GM21447 (cell line): Measurements from ENCODE around the gene NCOA7.
"Not testable (repeated sequence)": the region's sequence is repeated elsewhere in the genome, so short reads cannot be mapped to it uniquely, and the experiment has no call there.

Experiments
- ATAC-seq: cut with Tn5 transposase; IDR thresholded peaks from one replicate; pipeline ENCODE4 v1.9.1; 2021; ENCODE audit not compliant: unreplicated experiment

Gene NCOA7

DNA sequence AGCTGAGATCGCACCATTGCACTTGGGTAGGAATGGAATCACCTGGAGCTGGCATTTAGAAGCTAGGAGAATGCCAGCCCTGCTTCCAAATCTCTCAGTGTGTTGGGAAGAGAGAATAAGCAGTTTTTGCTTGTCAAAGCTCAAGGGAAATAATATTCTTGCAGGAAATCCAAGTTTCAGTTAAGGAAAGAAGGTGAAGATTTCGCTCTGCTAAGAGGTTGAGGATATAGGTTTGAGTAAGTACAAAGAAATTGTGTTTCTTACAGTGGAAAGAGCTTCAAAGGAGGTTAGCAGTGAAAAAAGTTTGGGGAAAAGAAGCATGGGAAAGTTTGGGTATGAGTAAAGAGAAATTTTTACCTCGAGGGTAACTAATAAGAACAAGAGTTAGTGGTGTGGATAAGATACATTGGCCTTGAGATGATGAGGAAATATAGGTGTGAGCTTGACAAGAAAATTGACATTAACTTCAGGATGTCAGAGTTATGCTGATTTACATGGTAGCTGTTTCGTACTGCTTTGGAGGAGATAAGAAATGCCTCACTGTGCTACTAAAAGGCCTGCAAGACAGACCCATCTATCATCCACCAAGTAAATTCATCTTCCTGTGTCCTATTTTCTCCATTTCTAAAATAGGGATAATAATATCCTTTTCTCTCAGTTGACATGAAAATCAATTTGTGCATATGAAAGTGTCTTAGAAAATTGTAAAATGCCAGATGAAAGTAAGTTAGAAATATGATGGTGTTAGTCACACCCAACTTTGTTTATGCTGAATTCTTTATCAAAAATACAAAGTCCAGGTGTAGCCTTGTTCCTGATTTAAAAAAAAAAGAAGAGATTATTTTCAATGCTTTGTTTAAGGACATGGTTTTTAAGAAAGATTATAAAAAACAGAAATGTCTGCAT is 153.0 kb downstream of the NCOA7 start:
- no peak for ATAC-seq

DNA sequence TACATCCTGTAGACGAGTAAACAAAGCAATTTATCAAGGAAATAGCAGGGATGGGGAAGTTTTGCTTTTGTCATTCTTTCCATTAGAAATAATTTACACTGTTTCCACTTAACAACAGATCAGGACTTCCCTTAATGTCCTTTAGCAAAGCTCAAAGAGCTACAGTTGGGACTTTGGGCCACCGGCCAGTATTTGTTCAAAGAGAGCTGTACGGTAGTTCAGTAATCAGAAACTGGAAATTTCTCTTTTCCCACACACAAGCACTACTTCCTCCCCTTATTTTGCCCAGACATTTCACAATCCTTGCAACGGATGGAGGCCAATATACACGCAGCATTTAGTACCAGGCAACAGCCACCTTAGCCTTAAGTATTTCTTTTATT is 153.7 kb downstream of the NCOA7 start:
- no peak for ATAC-seq

DNA sequence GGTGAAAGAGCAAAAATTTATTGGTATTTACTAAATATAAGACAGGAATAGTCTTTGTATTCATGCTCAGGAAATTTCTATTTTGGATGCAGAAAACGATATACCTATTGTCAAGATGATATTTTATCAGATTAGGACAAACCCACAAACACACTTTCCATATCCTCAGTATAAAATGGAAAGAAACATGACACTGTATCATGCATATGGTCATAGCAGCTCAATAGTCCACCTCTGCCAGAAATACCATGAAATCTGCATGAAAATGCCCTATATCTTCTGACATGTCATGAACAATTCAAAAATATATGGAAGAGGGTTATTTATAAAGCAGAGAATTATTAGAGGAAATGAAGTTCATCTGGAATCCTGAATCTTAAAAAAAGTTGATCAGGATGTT is 154.1 kb downstream of the NCOA7 start:
- ATAC-seq, result no peak

GRCh38 chr6:125945378-125946141 is 154.8 kb downstream of the NCOA7 start:
- ATAC-seq, result no peak

DNA sequence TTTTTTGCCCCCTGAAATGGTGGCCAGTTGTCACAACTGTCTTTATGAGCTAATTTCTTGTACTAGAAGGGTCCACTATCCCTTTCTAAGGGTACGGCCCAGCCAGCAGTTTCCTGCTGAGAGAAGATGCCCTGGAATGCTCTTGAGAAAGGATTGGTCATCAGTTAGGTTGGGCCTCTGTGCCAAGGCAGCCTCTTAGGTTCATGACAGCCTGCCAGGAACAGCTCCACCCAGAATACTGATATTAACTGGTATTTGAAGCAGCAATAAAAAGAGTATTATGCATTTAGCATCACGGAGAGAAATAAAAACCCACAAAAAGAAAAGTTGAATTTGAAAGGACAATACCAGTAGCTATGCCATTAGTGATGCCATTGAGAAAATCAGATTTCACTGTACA is 156.9 kb downstream of the NCOA7 start:
- no peak for ATAC-seq

DNA sequence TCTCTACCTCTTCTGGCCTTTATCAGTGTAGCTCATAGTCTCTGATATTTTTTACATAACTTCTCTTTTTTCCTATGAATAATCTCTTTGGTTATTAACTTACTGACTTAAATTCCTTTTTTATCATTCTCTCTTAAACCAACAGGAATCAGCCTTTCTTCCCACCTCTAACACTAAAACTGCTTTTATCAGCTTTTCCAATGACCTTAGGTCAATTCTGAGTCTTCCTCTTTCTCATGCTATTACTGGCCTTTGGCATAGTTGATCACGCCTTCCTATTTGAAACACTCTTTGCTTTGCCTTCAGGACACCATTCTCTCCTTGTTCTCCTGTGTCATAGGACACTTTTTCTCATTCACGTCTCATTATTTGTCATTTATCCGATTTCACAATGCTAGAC is 157.7 kb downstream of the NCOA7 start:
- no peak for ATAC-seq

DNA sequence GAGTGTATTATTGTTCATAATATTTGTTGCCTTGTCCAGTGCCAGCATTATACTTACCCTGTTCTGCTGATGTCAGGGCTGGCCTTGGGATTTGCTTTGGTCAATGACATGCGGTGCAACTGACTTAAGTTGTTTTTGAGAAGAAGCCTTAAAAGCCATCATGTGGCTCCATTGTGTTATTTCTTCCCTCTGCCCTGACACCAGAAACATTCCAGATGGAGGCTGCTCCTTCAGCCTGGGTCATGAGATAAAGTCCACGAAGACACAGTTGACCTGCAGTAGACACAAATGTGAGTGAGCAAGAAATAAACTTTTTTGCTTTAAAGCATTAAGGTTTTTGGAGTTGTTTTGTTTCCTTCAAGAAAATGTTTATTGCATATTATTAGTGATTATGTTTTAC is 158.3 kb downstream of the NCOA7 start:
- ATAC-seq, result no peak

DNA sequence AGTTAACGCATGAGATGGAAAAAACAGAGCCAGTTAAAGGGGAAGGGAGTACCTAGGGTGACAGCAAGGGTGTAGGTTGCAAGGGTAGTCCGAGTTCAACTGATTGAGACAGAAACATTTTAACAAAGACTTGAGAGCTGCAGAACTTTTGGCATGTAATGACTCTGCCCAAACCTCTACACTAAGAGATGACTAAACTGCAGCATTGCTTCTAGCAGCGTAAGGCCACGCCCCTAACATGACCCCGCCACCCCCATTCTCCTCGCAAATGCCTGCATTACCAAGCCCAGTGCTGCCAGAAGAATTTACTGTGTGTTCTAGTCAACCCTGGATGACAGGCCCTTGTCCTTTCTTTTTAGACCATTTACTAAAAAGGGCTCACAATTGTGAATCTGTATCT is 159.5 kb downstream of the NCOA7 start:
- ATAC-seq, result no peak

- not testable (repeated sequence) for ATAC-seq
Observed at GRCh38 chr6:125950716-125951115, 160.0 kb downstream of the NCOA7 start.

- no peak for ATAC-seq
Observed at GRCh38 chr6:125951323-125951722, 160.6 kb downstream of the NCOA7 start.

DNA sequence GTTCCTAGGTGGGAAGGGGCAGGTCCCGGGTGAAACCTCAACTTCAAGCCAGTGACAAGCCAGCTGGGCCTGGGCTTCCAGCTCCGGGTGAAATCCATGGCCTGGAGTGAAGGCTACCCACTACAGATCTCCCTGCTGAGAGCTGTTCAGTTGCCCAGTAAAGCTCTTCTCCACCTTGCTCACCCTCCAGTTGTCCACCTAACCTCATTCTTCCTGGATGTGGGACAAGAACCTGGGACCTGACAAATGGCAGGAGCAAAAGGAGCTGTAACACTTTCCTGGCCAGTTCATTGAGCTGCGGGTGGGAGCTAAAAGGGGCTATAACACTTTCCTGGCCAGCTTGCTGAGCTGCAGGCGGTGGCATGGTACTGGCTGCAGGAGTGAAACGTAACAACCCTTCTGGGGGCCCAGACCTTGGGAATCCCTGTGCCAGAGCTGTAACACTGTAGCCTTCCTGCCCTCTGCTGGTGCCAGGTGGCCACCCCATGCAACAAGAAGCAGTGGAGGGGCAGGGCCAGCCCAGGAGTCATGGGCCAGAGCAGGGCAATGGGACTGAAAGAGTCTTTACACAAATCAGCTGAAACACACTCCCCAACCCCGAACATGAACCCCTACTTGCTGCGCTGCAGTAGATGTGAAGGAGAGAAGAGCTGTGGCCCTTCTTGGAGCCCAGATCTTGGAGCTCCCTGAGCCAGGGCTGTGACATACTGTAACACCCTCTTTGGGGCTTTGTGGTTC is 162.2 kb downstream of the NCOA7 start:
- ATAC-seq, result no peak

GRCh38 chr6:125953502-125953875 is 162.7 kb downstream of the NCOA7 start:
- no peak for ATAC-seq

- ATAC-seq, result no peak
Observed at GRCh38 chr6:125954735-125955339, 164.1 kb downstream of the NCOA7 start.

DNA sequence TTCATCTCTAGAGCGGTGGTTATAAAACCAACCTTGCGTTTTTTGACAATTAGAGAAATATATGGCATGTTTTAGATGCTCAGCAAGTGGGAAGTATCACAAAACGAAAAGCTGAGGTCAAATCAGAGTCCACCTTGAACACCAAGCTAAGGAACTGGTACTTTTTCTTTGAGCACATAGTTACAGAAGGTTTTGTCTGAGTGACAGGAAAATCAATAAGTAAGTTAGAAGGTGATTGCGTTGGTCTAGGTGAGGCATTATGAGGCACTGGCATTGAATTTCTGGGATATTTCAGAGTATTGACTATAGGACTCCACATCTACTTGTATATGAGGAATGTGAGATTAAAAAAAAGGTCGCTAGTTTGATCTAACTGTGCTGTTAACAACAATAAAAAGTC is 165.2 kb downstream of the NCOA7 start:
- ATAC-seq, result no peak

DNA sequence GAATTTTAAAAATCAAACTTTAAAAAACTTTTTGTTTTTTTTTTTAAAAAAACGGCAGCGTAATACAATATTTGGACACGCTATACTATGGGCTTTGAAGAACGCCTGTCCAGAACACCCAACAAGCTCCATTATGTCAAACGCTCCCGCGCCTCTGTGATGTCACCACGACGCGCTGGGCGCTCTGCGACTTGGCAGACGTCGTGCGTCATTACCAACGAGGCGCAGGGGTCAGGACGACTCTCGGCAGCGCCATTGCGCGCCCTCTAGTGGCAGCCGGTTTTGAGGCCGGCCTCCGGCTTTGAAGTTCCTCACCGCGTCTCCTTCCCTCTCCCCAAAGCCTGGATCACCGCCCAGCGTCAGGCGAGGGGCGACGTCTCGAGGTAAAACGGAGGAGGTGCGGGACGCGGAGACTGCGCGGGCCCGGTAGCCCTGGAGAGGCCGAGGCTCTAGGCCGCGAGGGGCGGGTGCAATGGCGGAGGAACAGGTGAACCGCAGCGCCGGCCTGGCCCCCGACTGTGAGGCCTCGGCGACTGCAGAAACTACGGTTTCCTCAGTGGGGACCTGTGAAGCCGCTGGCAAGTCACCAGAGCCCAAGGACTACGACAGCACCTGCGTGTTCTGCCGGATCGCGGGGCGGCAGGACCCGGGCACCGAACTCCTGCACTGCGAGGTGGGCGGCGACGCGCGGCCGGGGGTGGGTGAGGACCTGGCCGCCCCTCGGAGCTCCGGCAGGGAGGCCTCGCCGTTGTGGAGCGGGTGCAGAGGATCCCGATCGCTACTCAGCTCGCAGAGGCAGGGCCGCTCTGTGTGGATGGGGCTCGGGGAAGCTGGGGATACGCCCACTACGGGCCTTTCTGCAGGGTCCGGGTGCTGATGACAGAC is 166.0 kb downstream of the NCOA7 start, which contains the start of gene HINT3:
Gene HINT3, plus strand, starts transcription at position 265 of the 885 bp plus-strand sequence. Its CDS starts 208 bp downstream, at position 473.
- peak; percentile 86 for ATAC-seq

GRCh38 chr6:125957391-125957693 is 166.6 kb downstream of the NCOA7 start:
- no peak for ATAC-seq

DNA sequence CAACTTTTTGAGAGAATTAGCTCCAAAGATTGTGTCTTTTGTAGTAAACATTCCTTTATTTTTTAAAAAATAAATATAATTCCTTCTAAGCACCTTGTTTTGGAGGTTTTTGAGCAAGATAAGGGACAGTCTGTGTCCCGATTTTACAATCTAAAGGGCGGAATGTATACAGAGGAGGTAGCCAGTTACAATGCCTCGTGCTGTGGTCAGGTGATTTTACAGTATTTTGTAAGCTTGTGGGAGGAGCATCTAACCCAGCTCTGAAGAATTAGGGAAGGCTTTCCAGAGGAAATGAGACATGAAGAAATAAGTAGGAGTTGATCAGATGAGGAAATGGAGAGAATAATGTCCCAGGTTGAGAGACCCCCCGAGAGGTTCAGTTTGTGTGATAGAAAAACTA is 167.1 kb downstream of the NCOA7 start:
- no peak for ATAC-seq

- no peak for ATAC-seq
Observed at GRCh38 chr6:125959041-125959440, 168.3 kb downstream of the NCOA7 start.

- no peak for ATAC-seq
Observed at GRCh38 chr6:125961117-125961516, 170.4 kb downstream of the NCOA7 start.

GRCh38 chr6:125962900-125963497 is 172.2 kb downstream of the NCOA7 start:
- ATAC-seq, result no peak
